Midbrain (tissue), 1 donor: ENCODE data around the gene ALOX15.
"Not testable (repeated sequence)": the region's sequence is repeated elsewhere in the genome, so short reads cannot be mapped to it uniquely, and the experiment has no call there.

ENCODE experiments used
- DNase-seq: peaks from one replicate; lab custom pipeline; 2025; lab: John Stamatoyannopoulos, UW

ALOX15 gene

GRCh38 chr17:4594931-4595684, 46.4 kb downstream of the ALOX15 start:
- DNase-seq = no peak

GRCh38 chr17:4594406-4594805, 47.1 kb downstream of the ALOX15 start:
- DNase-seq = no peak

- no peak for DNase-seq
Observed at GRCh38 chr17:4593021-4593421, 48.5 kb downstream of the ALOX15 start.

GRCh38 chr17:4592240-4593005, 49.1 kb downstream of the ALOX15 start:
- DNase-seq = no peak

- no peak for DNase-seq
Observed at GRCh38 chr17:4591529-4591928, 49.9 kb downstream of the ALOX15 start.

- no peak for DNase-seq
Observed at GRCh38 chr17:4590981-4591453, 50.5 kb downstream of the ALOX15 start.

GRCh38 chr17:4590042-4590441, 51.4 kb downstream of the ALOX15 start:
- not testable (repeated sequence) for DNase-seq

- no peak for DNase-seq
Observed at GRCh38 chr17:4588898-4589625, 52.4 kb downstream of the ALOX15 start.

- no peak for DNase-seq
Observed at GRCh38 chr17:4588391-4588790, 53.1 kb downstream of the ALOX15 start.

- DNase-seq = no peak
Observed at GRCh38 chr17:4587803-4588202, 53.7 kb downstream of the ALOX15 start.

- DNase-seq = no peak
Observed at GRCh38 chr17:4587195-4587594, 54.3 kb downstream of the ALOX15 start.

- DNase-seq = no peak
Observed at GRCh38 chr17:4586043-4586442, 55.4 kb downstream of the ALOX15 start.

GRCh38 chr17:4585638-4585994, 55.9 kb downstream of the ALOX15 start:
- no peak for DNase-seq

GRCh38 chr17:4584917-4585637, 56.4 kb downstream of the ALOX15 start:
- DNase-seq = no peak

- no peak for DNase-seq
Observed at GRCh38 chr17:4584101-4584916, 57.2 kb downstream of the ALOX15 start, which contains the start of gene SMTNL2. SMTNL2 (plus strand) TSS chr17:4584529; CDS start chr17:4584606, 77 bp downstream.

- DNase-seq = no peak
Observed at GRCh38 chr17:4583782-4584100, 57.7 kb downstream of the ALOX15 start.

GRCh38 chr17:4583206-4583605, 58.3 kb downstream of the ALOX15 start:
- DNase-seq = no peak

- DNase-seq = no peak
Observed at GRCh38 chr17:4582691-4583090, 58.8 kb downstream of the ALOX15 start.

- DNase-seq = no peak
Observed at GRCh38 chr17:4582101-4582501, 59.4 kb downstream of the ALOX15 start.
